HG02588 (cell line): ENCODE measurements around the gene RAPGEF3.

Source experiments
- ATAC-seq: cut with Tn5 transposase; IDR thresholded peaks from one replicate; pipeline ENCODE4 v1.9.1; 2021; ENCODE audit warnings: mild to moderate bottlenecking, moderate library complexity; ENCODE audit not compliant: unreplicated experiment

RAPGEF3 gene

DNA sequence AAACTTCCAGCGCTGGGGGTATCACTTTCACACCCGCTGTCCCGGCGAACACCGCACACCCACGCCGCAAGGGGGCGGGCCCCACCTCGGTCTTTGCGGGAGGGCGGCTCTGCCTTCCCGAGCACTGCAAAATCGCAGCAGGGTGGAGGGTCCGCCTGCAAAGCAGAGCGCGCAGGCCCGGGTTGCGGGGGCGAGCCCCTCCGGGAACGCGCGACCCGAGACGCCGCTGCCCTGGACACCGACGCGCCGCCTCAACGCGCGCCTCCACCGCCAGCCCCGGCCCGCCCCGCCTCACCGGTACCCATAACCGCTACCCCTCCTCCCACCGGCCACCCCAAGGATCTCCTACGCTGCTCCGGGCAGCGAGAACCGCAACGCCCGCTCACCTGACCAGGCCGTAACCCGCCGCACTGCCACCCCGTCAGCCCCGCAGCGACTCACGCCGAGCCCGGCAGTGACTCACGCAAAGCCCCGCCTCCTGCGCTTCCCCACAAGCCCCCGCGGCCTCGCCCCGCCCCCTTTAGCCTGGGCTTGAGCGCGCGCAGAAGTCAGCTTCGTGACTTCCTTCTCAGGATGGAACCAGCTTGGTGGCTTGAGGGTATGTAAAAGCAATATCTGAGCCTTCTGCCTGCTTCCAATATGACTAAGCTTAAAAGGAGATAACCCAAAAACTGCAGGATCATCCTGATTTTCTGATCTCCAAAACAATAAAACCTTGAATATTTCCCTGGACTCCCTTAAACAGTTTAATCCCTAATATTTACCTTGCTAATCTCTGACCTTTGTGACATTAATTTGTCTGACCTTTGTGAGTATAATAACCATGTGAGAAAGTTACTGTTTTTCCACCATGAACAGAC, 52.9 kb downstream of the RAPGEF3 start, which contains the start of gene RPAP3:
Gene RPAP3, minus strand, starts transcription at position 465 of the 860 bp plus-strand sequence. CDS start 3,190 bp downstream, outside the sequence.
- ATAC-seq, result peak; percentile 85

DNA sequence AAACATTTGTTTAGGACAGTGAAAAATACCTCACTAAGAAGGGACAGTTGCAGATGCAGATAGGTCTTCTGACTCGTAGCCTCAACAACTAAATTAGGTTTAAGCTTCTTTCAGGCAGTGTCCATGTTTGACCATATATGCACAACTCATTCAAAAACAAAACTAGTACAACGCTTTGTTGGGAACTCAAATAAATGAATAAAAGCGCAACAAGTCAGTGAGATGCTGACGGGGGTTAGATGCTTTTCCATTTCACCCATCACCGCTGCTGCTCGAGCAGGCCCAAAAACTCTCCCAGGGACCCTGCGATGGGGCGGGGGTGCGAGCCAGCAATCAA, 53.5 kb downstream of the RAPGEF3 start:
- no peak for ATAC-seq

GRCh38 chr12:47704719-47705118, 54.0 kb downstream of the RAPGEF3 start:
- no peak for ATAC-seq

DNA sequence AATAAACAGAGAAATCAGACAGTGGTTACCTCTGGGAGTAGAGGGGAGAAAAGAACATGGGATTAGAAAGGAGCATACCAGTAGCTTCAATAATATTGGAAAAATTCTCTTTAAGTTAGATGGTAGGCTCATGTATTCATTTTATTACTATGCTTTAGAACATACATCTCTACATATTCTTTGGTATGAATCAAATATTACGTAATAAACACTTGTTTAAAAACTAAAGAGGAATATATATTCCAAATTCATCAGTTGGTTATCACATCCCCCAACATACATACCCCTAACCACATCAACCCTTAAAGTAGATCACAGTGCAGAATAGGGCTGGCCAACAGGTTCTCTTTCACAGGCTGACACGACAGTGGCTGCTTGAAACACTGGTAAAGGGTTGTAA, 58.4 kb downstream of the RAPGEF3 start:
- ATAC-seq, result no peak

DNA sequence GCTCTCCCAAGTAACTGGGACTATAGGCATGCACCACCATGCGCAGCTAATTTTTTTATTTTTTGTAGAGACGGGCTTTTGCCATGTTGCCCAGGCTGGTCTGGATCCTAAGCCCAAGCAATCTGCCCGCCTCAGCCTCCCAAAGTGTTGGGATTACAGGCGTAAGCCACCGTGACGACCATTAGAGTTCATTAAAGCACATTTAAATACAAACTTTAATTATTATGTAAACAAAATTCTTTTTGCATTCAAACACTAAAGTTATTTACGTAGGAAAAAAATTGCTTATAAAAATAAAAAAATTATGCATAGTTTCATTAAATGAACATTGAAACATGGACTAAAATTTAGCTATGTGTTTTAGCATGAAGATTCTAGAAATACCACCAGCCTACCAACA, 60.0 kb downstream of the RAPGEF3 start:
- no peak for ATAC-seq

DNA sequence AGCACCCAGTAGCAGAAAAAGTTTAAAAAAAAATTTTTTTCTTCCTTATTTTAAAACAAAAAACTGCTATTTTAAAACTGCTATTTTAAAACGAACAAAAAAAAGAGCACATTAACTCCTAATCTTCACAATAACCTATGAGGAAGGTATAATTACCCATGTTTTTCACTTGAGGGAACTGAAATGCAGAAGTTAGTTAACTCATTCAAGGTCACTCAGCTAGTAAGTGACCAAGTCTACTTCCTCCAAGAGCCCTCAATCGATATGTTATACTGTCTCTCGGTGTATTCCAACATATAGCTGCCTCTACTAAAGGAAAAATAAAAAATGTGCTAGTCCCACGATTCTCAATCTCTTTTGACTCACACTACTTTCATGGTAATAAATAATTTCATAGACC, 60.6 kb downstream of the RAPGEF3 start:
- ATAC-seq, result no peak

DNA sequence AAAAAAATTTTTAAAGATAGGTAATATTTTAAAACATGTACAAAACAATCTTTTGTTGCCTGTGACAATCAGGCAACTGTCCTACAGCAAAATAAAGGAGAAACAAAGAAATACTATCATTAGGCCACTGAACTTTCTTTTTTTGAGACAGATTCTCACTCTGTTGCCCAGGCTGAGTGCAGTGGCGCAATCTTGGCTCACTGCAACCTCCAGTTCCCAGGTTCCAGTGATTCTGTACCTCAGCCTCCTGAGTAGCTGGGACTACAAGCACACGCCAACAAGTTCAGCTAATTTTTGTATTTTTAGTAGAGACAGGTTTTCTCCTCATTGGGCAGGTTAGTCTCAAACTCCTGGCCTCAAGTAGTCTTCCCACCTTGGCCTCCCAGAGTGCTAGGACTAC, 69.5 kb downstream of the RAPGEF3 start:
- no peak for ATAC-seq

DNA sequence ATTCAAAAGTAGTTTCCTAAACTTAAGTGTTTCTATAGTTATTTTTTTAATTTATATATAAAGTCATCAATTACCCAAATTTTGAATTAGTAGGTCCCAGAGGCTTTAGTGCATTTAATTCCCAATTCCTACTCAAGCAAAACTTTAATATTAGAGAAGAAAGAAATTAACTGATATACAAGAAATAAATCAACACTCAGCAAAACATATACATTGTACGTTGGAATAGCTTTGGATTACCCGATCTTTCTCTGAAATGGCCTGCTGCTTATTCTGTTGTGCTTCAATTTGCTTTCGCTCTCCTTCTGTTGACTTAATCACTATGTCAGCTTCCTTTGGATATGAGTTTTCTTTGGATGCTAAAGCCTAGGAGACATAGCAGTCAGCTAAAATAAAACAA, 71.0 kb downstream of the RAPGEF3 start:
- no peak for ATAC-seq

- no peak for ATAC-seq
Measured at GRCh38 chr12:47686645-47687240, 71.9 kb downstream of the RAPGEF3 start.
